Neural crest cell (in vitro differentiated cells): Measurements from ENCODE around the gene PDE4A. TPM values are rescaled to one million over a fixed set of nuclear protein-coding genes. Genes with fewer than 3 reads are reported as not detected.
A peak's percentile ranks its signal among the peaks of the same experiment; 100 is the strongest.

Experiments used
- DNase-seq: peaks from one replicate; pipeline ENCODE4 v3.0.0; 2021; ENCODE audit warnings: low read depth, mixed read lengths, low spot score
- H3K27ac Mint-ChIP-seq: one replicate; pipeline ENCODE4 v1.8.0; 2021; ENCODE audit warnings: mild to moderate bottlenecking, mixed read lengths; ENCODE audit not compliant: unreplicated experiment
- H3K27me3 Mint-ChIP-seq: 2 replicates; pipeline ENCODE4 v1.8.0; 2021; ENCODE audit warnings: low read depth, mild to moderate bottlenecking, mixed read lengths
- H3K36me3 Mint-ChIP-seq: 2 replicates; pipeline ENCODE4 v1.8.0; 2021; ENCODE audit warnings: low read depth, mild to moderate bottlenecking, mixed read lengths
- H3K4me1 Mint-ChIP-seq: 2 replicates; pipeline ENCODE4 v1.8.0; 2021; ENCODE audit warnings: mixed read lengths
- H3K4me3 Mint-ChIP-seq: one replicate; pipeline ENCODE4 v1.8.0; 2021; ENCODE audit warnings: mild to moderate bottlenecking, mixed read lengths
- H3K9me3 Mint-ChIP-seq: 2 replicates; pipeline ENCODE4 v1.8.0; 2021; ENCODE audit warnings: mixed read lengths
- total RNA-seq: library from RNA; stranded (reverse); gene quantifications from 2 replicates; pipeline ENCODE4 v1.2.1, GENCODE V29; 2021
- TF ChIP-seq, protein P1 (sequence below): fragments of 200-600 bp; sonication (generic); conservative IDR thresholded peaks from 2 replicates; pipeline ENCODE4 v1.5.0; 2021; ENCODE audit warnings: antibody characterized with exemption, mild to moderate bottlenecking

The PDE4A gene
- total RNA-seq, 1 donor from 2014 or later, result 1.5 TPM

DNA sequence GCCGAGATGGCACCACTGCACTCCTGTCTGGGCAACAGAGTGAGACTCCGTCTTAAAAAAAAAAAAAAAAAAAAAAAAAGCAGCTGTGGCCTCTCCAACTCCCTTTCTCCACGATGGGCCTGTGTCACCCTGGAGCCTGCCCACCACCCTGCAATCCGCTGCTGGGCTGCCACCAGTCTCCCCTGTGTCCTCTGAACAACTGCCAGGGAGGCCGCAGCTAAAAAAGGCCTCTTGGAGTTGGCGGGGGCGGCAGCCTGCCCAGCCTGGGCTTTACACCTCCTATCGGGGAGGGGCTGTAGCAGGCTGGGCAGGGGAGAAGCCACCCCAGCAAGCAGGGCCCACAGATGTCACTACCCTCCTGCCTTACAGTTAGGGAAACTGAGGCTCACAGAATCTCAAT is 20.5 kb upstream of the PDE4A start:
- TF ChIP-seq, protein P1, sequence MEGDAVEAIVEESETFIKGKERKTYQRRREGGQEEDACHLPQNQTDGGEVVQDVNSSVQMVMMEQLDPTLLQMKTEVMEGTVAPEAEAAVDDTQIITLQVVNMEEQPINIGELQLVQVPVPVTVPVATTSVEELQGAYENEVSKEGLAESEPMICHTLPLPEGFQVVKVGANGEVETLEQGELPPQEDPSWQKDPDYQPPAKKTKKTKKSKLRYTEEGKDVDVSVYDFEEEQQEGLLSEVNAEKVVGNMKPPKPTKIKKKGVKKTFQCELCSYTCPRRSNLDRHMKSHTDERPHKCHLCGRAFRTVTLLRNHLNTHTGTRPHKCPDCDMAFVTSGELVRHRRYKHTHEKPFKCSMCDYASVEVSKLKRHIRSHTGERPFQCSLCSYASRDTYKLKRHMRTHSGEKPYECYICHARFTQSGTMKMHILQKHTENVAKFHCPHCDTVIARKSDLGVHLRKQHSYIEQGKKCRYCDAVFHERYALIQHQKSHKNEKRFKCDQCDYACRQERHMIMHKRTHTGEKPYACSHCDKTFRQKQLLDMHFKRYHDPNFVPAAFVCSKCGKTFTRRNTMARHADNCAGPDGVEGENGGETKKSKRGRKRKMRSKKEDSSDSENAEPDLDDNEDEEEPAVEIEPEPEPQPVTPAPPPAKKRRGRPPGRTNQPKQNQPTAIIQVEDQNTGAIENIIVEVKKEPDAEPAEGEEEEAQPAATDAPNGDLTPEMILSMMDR, result no peak
- no peak for DNase-seq
- Mint-ChIP-seq H3K36me3 (no peaks in the 10 kb centered on the region), H3K4me1 (peaks cover 26% of the 10 kb centered on the region), H3K4me3 (peak overlapping the region; percentile 59), H3K27me3 (peaks cover 7% of the 10 kb centered on the region), H3K27ac (no peak overlapping the region), H3K9me3 (no peaks in the 10 kb centered on the region)

DNA sequence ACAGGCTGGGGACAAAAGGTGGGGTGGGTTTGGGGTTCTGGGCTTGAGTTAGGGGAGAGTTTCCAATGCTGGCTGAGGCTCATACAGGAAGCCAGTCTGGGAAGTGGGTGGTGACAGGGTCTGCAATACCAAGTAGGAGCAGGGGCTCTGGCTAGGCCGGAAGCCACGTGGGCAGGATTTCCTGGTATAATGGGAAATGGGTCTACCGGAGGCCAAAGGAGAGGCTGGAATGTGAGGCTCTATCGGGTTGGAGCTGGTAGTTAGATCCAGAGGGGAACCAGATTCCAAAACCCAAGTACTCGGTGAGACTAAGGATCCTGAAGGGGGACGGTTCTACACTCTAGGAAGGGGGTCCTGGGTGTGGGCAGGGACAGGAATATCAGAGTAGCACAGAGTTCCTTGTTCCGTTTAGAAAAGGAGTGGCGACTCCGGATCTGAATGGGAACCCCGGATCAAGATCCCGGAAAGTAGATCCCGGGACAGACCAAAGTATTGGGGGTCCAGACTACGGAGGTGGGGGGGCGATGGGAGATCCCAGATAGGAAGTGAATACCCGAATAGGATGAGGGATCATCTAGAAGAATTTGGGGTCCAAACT is 17.8 kb upstream of the PDE4A start:
- peak overlapping the region; percentile 98 for H3K4me3 Mint-ChIP-seq
- DNase-seq, result no peak
- no peaks in the 10 kb centered on the region for H3K36me3 Mint-ChIP-seq
- peaks cover 30% of the 10 kb centered on the region for H3K27me3 Mint-ChIP-seq
- H3K27ac Mint-ChIP-seq, result peak overlapping the region; percentile 98
- no peaks in the 10 kb centered on the region for H3K9me3 Mint-ChIP-seq
- TF ChIP-seq, protein P1, result no peak
- H3K4me1 Mint-ChIP-seq, result peaks cover 30% of the 10 kb centered on the region

DNA sequence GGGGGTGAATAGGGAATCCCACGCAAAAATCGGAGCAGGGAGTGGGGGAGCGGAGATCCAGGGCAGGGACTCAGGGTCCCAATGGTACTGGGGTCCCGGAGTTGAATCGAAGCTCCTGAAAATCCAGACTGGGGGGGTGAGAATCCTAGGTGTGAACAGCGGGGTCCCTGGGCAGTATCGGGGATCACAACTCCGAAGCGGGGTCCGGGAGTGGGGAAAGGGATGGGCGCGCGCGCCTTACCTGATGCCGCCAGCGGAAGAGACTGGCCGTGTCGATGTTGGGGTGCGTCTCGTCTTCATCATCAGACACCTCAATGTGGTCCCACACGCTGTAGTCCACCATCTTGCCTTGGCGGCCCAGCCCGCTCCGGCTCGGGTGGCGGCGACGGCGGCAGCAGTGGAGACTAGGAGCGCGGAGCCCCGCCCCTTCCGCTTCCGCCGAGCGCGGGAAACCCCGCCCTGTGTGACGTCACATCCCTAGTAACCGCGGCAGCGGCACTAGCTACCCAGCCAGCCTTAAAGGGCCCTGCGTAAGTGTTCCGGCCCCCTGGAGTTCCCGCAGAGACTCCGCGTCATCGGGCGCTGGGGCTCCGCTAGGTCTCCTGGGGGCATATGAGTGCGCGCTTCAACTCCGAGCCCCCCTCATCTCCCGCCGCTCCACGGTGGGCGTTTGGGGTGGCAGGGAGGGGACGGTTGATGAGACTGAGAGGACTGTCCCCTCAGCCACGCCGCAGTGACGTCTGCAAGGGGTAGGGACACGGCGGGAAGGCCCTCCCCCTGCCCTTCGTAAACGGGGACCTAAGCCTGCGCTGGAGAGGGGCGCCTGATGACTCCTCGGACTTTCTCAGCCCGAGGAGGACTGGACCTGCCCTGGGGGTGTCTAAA is 17.0 kb upstream of the PDE4A start, which contains the start of gene CDC37:
TSS of gene CDC37 (minus strand) at position 406 of the 885 bp plus-strand sequence. CDS start at position 343, 63 bp downstream.
- TF ChIP-seq, protein P1, result no peak
- H3K9me3 Mint-ChIP-seq, result no peaks in the 10 kb centered on the region
- peaks cover 31% of the 10 kb centered on the region for H3K4me1 Mint-ChIP-seq
- H3K27me3 Mint-ChIP-seq, result peaks cover 37% of the 10 kb centered on the region
- H3K27ac Mint-ChIP-seq, result peak within 1 kb of the TSS; percentile 98
- DNase-seq, result peak; percentile 98
- H3K36me3 Mint-ChIP-seq, result no peaks in the 10 kb centered on the region
- H3K4me3 Mint-ChIP-seq, result peak within 1 kb of the TSS; percentile 98

DNA sequence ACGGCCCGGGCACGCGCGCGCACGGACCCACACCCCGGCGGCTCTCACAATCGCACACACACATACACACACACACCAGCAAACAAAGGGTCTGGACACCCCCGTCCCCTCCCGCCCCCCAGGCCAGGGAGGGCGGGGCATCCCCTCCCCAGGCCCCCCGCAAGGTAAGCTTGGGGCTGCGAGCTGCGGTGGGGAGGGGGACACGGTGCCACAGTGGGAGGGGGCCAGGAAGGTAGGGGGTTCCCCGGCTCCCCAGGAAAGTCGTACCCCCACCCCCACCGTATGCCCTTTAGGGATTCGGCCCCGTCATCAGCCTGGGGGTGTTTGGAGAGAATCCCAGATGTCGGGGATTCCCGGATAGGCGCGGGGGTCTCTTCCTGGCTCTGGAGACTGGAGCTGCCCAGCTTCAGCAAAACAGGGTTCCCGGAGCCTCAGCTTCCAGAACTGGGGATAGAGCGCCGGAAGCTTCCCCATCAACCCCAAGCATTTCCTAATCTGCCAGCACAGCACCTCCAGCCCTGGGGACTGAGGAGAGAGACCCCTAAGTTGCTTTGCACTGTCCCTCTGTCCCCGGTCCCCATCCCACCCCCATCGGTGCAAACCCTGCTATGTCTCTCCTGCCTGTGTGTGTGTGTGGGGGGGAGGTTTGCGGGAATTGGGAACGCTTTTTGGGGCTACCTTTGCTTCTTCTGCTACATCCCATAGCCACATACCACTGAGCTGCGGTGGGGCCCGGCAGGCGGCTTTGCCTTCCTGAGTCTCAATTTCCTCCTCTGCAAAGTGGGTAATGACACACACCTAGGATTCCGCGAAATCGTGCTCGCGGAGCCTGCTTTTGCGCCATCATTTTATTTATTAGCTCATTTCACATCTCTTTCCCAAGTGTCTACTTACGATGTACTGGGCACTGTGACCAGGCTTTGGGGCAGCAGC is 15.2 kb upstream of the PDE4A start:
- TF ChIP-seq, protein P1, result no peak
- H3K4me1 Mint-ChIP-seq, result peaks cover 34% of the 10 kb centered on the region
- H3K9me3 Mint-ChIP-seq, result no peaks in the 10 kb centered on the region
- H3K36me3 Mint-ChIP-seq, result no peaks in the 10 kb centered on the region
- peak overlapping the region; percentile 98 for H3K4me3 Mint-ChIP-seq
- peak overlapping the region; percentile 67 for H3K27ac Mint-ChIP-seq
- no peak for DNase-seq
- peaks cover 44% of the 10 kb centered on the region for H3K27me3 Mint-ChIP-seq

DNA sequence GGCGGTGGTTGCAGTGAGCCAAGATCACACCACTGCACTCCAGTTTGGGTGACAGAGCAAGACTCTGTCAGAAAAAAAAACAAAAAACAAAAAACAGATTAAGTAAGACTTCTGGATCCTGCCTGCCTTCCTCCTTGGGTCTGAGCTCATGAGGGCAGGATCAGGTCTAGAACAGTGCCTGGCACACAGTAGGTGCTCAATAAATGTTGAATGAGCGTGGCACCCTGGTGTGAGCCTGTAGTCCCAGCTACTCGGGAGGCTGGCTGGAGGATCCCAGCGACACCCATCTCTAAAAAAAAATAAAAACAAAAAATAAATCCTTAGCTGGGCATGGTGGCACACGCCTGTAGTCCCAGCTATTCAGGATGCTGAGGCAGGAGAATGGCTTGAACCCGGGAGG is 14.1 kb upstream of the PDE4A start:
- no peak for DNase-seq
- Mint-ChIP-seq H3K9me3 (no peaks in the 10 kb centered on the region), H3K27me3 (peaks cover 47% of the 10 kb centered on the region), H3K4me3 (no peak overlapping the region), H3K36me3 (no peaks in the 10 kb centered on the region), H3K4me1 (peaks cover 30% of the 10 kb centered on the region), H3K27ac (no peak overlapping the region)
- TF ChIP-seq, protein P1, result no peak
